HG03469 (cell line): ENCODE measurements around the gene LYST.
"Not testable (repeated sequence)": the region's sequence is repeated elsewhere in the genome, so short reads cannot be mapped to it uniquely, and the experiment has no call there.

ENCODE experiments used
- ATAC-seq: cut with Tn5 transposase; IDR thresholded peaks from one replicate; pipeline ENCODE4 v1.9.1; 2021; ENCODE audit warnings: mild to moderate bottlenecking, moderate library complexity, moderate number of reproducible peaks; ENCODE audit not compliant: unreplicated experiment

LYST gene

GRCh38 chr1:235861857-235862256 is 4.8 kb downstream of the LYST start:
- ATAC-seq = no peak

GRCh38 chr1:235860829-235861228 is 5.9 kb downstream of the LYST start:
- ATAC-seq = no peak

GRCh38 chr1:235859789-235860188 is 6.9 kb downstream of the LYST start:
- ATAC-seq = no peak

GRCh38 chr1:235858766-235859165 is 7.9 kb downstream of the LYST start:
- no peak for ATAC-seq

GRCh38 chr1:235857756-235858155 is 8.9 kb downstream of the LYST start:
- no peak for ATAC-seq

- ATAC-seq = no peak
Measured at GRCh38 chr1:235855811-235856429, 10.8 kb downstream of the LYST start.

- no peak for ATAC-seq
Measured at GRCh38 chr1:235854347-235854746, 12.4 kb downstream of the LYST start.

- no peak for ATAC-seq
Measured at GRCh38 chr1:235853653-235854052, 13.1 kb downstream of the LYST start.

GRCh38 chr1:235852887-235853286 is 13.8 kb downstream of the LYST start:
- ATAC-seq = no peak

- ATAC-seq = no peak
Measured at GRCh38 chr1:235851939-235852338, 14.8 kb downstream of the LYST start.

GRCh38 chr1:235848251-235848650 is 18.5 kb downstream of the LYST start:
- ATAC-seq = not testable (repeated sequence)

- not testable (repeated sequence) for ATAC-seq
Measured at GRCh38 chr1:235845656-235846107, 21.0 kb downstream of the LYST start.

GRCh38 chr1:235844776-235845175 is 21.9 kb downstream of the LYST start:
- no peak for ATAC-seq

- ATAC-seq = peak; percentile 54
Measured at GRCh38 chr1:235843461-235843961, 23.2 kb downstream of the LYST start.

- no peak for ATAC-seq
Measured at GRCh38 chr1:235841938-235842545, 24.7 kb downstream of the LYST start.

GRCh38 chr1:235838021-235838420 is 28.7 kb downstream of the LYST start:
- ATAC-seq = no peak

- no peak for ATAC-seq
Measured at GRCh38 chr1:235835226-235835625, 31.5 kb downstream of the LYST start.

GRCh38 chr1:235834620-235835019 is 32.1 kb downstream of the LYST start:
- ATAC-seq = no peak

GRCh38 chr1:235832011-235832410 is 34.7 kb downstream of the LYST start:
- ATAC-seq = no peak

GRCh38 chr1:235831148-235831547 is 35.6 kb downstream of the LYST start:
- ATAC-seq = peak; percentile 97

- no peak for ATAC-seq
Measured at GRCh38 chr1:235826102-235826854, 40.4 kb downstream of the LYST start.

GRCh38 chr1:235825229-235825628 is 41.5 kb downstream of the LYST start:
- no peak for ATAC-seq
